ENCODE data around the gene PGM3. TPM values are rescaled to one million over a fixed set of nuclear protein-coding genes. Genes with fewer than 3 reads are reported as not detected.

PGM3 gene
- total RNA-seq, 1 donor, result 87.8 TPM

DNA sequence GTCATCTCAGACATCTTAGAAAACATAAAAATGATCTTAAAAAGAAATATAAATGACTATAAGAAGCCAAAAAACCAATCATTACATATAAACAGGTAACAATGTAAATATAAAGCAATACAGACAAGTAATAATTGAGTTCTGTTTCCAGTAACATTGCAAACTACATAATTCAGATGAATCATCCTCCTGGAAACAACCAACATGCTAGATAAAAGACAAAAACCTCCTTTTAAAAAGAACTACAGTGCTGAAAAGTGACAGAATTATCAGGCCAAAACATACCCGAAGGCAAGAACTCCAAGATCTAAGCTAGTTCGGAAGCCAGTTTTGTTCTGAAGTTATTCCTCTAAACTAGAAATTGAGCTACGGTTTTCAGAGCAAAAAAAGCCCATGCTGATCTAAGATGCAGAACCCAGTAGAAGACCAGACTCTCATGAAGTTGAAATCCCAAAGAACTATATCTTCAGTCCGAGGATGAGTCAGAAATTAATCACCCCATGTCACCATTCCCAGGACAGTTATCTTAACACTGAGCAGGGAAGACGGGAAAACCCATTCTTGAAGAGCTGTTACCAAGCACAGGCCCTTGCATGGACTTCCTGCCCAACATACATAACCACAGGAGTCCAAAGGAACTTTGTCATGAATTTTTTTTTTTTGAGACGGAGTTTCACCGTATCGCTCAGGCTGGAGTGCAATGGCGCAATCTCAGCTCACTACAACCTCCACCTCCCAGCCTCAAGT lies 9.8 kb downstream of the PGM3 start:
- DNase-seq (ENCODE audit: low read depth), result peak; percentile 99
- no peak for TF ChIP-seq CTCF (IDR thresholded peaks at IDR 0.05; ENCODE audit: insufficient read depth, low read length)
- H3K4me3 ChIP-seq (ENCODE audit: low read depth, low read length), result peak overlapping the region; percentile 7

DNA sequence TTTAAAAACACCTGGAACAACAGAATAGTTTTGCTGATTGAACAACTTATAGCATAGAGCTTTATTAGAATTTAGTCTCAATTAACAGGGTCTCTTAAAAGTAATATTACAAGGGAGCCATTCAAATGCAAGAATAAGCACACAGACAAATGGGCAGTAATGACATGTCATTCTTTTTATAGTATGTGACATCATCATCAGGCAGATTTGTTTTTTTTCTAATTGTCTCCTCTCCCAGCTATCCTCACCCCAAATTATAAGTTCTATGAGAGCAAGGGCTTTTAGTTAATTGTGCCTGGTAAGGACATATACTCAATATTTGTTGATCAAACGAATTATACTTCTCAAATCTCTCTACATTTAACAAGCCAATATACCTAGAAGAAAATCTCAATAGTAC lies 11.0 kb downstream of the PGM3 start:
- no peak for DNase-seq (ENCODE audit: low read depth)
- no peak for TF ChIP-seq CTCF (IDR thresholded peaks at IDR 0.05; ENCODE audit: insufficient read depth, low read length)
- no peak overlapping the region for H3K4me3 ChIP-seq (ENCODE audit: low read depth, low read length)

GRCh38 chr6:83180426-83180950 lies 12.6 kb downstream of the PGM3 start:
- no peak overlapping the region for H3K4me3 ChIP-seq (ENCODE audit: low read depth, low read length)
- peak; percentile 47 for DNase-seq (ENCODE audit: low read depth)
- TF ChIP-seq CTCF (IDR thresholded peaks at IDR 0.05; ENCODE audit: insufficient read depth, low read length), result no peak

DNA sequence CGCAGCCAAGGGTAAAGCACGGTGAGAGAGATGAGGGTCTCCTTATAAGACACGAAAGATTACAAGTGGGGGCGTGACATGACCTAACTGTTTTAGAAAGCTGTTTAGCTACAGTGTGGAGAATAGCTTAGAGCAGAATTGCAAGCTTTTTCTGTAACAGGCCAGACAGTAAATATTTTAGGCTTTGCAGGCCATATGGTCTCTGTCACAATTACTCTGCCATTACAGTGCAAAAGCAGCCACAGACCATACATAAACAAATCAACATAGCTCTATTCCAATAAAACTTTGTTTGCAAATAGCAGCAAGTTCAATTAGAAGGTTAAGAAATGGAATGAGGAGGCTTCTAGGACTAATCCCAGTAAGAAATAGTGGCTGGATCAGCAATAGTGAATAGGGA lies 16.8 kb downstream of the PGM3 start:
- H3K4me3 ChIP-seq (ENCODE audit: low read depth, low read length), result no peak overlapping the region
- DNase-seq (ENCODE audit: low read depth), result no peak
- no peak for TF ChIP-seq CTCF (IDR thresholded peaks at IDR 0.05; ENCODE audit: insufficient read depth, low read length)

- no peak for TF ChIP-seq CTCF (IDR thresholded peaks at IDR 0.05; ENCODE audit: insufficient read depth, low read length)
- H3K4me3 ChIP-seq (ENCODE audit: low read depth, low read length), result no peak overlapping the region
- DNase-seq (ENCODE audit: low read depth), result no peak
Measured at GRCh38 chr6:83169511-83169910, 23.6 kb downstream of the PGM3 start.

DNA sequence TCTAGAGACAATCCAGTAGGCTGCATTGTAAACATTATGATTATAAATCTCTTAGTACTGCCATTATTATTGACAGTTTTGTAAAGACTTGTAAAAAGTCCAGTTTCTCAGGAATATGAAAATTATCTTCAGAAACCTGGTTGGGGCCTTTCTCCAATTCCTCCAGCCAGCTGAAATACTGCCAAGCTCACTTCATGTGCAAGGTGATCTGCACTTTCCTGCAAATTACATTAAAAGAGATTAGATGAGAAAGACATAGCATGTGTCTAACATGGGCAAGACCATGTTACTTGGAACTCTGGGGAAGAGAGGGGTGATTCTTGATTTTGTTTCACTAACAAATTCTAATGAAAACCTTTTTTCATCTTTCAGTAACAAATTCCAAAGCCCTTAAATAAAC lies 24.0 kb downstream of the PGM3 start:
- no peak overlapping the region for H3K4me3 ChIP-seq (ENCODE audit: low read depth, low read length)
- DNase-seq (ENCODE audit: low read depth), result no peak
- no peak for TF ChIP-seq CTCF (IDR thresholded peaks at IDR 0.05; ENCODE audit: insufficient read depth, low read length)
